Kidney tubule cell (primary cell): ENCODE results near the gene CYP4Z1.
"Not testable (repeated sequence)": the region's sequence is repeated elsewhere in the genome, so short reads cannot be mapped to it uniquely, and the experiment has no call there.

ENCODE experiments used
- DNase-seq: peaks from one replicate; pipeline ENCODE4 v3.0.0-alpha.2; 2018; ENCODE audit warnings: low spot score

The CYP4Z1 gene

GRCh38 chr1:47128854-47129253, 61.8 kb downstream of the CYP4Z1 start:
- DNase-seq: peak; percentile 50

GRCh38 chr1:47129489-47130230, 62.6 kb downstream of the CYP4Z1 start:
- not testable (repeated sequence) for DNase-seq

GRCh38 chr1:47132665-47133064, 65.6 kb downstream of the CYP4Z1 start:
- not testable (repeated sequence) for DNase-seq

GRCh38 chr1:47137198-47137597, 70.2 kb downstream of the CYP4Z1 start, which contains the start of gene CYP4A22:
Gene CYP4A22, plus strand, starts transcription at chr1:47137441. Its CDS starts 45 bp downstream, at chr1:47137486.
- DNase-seq: no peak

GRCh38 chr1:47137925-47138615, 71.0 kb downstream of the CYP4Z1 start:
- no peak for DNase-seq

- not testable (repeated sequence) for DNase-seq
Measured at GRCh38 chr1:47140358-47140757, 73.3 kb downstream of the CYP4Z1 start.

GRCh38 chr1:47143654-47144053, 76.6 kb downstream of the CYP4Z1 start:
- DNase-seq: peak; percentile 13

GRCh38 chr1:47146495-47146894, 79.5 kb downstream of the CYP4Z1 start:
- DNase-seq: not testable (repeated sequence)

GRCh38 chr1:47147047-47147785, 80.2 kb downstream of the CYP4Z1 start:
- DNase-seq: no peak

GRCh38 chr1:47149162-47149561, 82.1 kb downstream of the CYP4Z1 start:
- not testable (repeated sequence) for DNase-seq

GRCh38 chr1:47156457-47156856, 89.4 kb downstream of the CYP4Z1 start:
- not testable (repeated sequence) for DNase-seq

- not testable (repeated sequence) for DNase-seq
Measured at GRCh38 chr1:47157957-47158356, 90.9 kb downstream of the CYP4Z1 start.

GRCh38 chr1:47160716-47161115, 93.7 kb downstream of the CYP4Z1 start:
- peak; percentile 50 for DNase-seq

GRCh38 chr1:47161298-47162040, 94.4 kb downstream of the CYP4Z1 start:
- peak; percentile 58 for DNase-seq

- no peak for DNase-seq
Measured at GRCh38 chr1:47164552-47164951, 97.5 kb downstream of the CYP4Z1 start.
